HUES6 (cell line): ENCODE results near the gene FBXO47.

Experiments
- H3K27ac ChIP-seq: 2 replicates; pipeline ENCODE4 v1.7.0; 2013; ENCODE audit warnings: low read depth, mild to moderate bottlenecking, low read length, inconsistent platforms
- H3K27me3 ChIP-seq: 2 replicates; pipeline ENCODE4 v1.6.1; 2013; ENCODE audit warnings: low read length; ENCODE audit not compliant: control insufficient read depth, insufficient read depth
- H3K36me3 ChIP-seq: 2 replicates; pipeline ENCODE4 v1.6.1; 2013; ENCODE audit warnings: low read length; ENCODE audit not compliant: control insufficient read depth, insufficient read depth
- H3K4me1 ChIP-seq: 2 replicates; pipeline ENCODE4 v1.6.1; 2013; ENCODE audit warnings: low read length; ENCODE audit not compliant: control insufficient read depth, insufficient read depth
- H3K4me3 ChIP-seq: 2 replicates; pipeline ENCODE4 v1.5.1; 2013; ENCODE audit warnings: low read depth, low read length
- H3K9ac ChIP-seq: one replicate; pipeline ENCODE4 v1.6.1; 2013; ENCODE audit warnings: mild to moderate bottlenecking, low read length
- H3K9me3 ChIP-seq: 2 replicates; pipeline ENCODE4 v1.6.1; 2013; ENCODE audit warnings: low read depth, low read length; ENCODE audit not compliant: control insufficient read depth, insufficient read depth

Gene FBXO47

DNA sequence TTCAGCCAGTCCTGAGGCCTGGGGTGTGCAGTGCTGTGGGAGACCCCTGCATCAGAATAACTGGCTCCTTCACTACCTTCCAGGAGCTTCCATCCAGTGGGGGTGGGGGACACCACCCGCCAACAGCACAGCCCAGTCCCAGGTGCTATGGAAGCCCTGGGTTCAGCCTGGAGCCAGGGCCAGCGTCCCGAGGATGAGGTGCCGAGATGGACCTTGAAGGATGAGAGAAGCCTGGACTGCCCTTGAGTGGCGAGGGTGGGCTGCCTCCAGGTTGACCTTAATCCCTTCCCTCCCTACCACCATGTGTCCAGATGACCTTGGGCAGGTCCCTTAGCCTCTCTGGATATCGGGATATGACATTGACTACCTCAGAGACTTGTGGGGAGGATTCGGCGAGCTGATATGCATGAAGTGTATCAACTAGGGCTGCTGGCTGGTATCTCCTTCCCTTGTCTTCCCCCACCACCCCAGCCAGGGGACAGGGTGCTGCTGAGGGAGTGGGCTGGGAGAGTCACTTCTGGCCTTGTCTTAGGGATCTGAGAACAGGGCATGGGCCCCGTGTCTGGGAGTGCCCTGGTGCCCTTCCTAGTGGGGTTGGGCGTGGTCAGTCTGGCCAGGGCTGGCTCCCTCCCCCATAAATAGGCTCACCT, 56.0 kb downstream of the FBXO47 start:
- Histone ChIP-seq H3K4me3 (no peak overlapping the region), H3K27ac (no peak overlapping the region), H3K27me3 (no peaks in the 10 kb centered on the region), H3K36me3 (peaks cover 49% of the 10 kb centered on the region), H3K9ac (no peak overlapping the region), H3K9me3 (no peaks in the 10 kb centered on the region), H3K4me1 (peaks cover 20% of the 10 kb centered on the region)

DNA sequence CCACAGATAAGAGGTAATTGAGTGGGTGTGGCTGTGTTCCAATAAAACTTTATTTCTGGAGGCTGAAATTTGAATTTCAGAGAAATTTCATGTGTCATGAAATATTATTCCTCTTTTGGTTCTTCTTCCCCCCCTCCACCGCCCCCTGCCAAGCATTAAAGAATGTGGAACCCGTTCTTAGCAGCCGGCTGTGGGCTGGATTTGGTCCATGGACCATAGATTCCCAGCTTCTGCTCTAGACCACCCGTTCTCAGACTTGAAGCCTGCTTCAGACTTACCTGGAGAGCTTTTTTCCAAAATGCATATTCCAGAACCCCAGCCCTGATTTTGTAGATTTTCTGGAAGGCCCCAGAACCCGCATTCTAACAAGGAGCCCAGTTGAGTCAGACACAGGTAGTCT, 56.9 kb downstream of the FBXO47 start:
- Histone ChIP-seq H3K4me1 (peaks cover 20% of the 10 kb centered on the region), H3K27me3 (no peaks in the 10 kb centered on the region), H3K4me3 (no peak overlapping the region), H3K9me3 (no peaks in the 10 kb centered on the region), H3K27ac (no peak overlapping the region), H3K36me3 (peaks cover 42% of the 10 kb centered on the region), H3K9ac (no peak overlapping the region)

DNA sequence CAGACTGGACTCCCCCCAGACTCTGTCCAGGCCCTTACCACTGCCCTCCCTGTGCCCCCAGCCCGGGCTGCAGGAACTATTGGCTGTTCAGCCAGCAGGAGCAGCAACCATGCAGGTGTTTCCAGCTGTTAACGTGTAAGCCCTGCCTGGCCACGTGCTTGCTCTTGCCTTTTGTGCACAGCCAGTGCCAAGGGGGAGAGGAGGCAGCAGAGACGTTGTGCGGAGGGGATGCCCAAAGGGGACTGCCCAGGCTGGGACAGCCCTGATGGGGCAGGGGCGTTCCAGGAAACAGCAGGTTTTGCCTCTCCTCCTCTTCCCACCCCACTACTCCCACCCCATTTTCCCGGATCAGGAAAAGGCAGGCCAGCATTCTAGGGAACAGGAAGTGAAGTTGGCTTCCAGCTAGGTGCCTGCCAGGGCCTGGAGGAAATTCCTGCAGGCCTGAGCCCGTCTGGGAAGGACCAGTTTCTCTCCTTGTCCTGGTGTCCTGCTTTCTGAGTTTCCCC, 58.5 kb downstream of the FBXO47 start:
- Histone ChIP-seq H3K36me3 (peaks cover 40% of the 10 kb centered on the region), H3K27ac (no peak overlapping the region), H3K9ac (no peak overlapping the region), H3K4me3 (no peak overlapping the region), H3K9me3 (no peaks in the 10 kb centered on the region), H3K4me1 (peaks cover 20% of the 10 kb centered on the region), H3K27me3 (no peaks in the 10 kb centered on the region)

DNA sequence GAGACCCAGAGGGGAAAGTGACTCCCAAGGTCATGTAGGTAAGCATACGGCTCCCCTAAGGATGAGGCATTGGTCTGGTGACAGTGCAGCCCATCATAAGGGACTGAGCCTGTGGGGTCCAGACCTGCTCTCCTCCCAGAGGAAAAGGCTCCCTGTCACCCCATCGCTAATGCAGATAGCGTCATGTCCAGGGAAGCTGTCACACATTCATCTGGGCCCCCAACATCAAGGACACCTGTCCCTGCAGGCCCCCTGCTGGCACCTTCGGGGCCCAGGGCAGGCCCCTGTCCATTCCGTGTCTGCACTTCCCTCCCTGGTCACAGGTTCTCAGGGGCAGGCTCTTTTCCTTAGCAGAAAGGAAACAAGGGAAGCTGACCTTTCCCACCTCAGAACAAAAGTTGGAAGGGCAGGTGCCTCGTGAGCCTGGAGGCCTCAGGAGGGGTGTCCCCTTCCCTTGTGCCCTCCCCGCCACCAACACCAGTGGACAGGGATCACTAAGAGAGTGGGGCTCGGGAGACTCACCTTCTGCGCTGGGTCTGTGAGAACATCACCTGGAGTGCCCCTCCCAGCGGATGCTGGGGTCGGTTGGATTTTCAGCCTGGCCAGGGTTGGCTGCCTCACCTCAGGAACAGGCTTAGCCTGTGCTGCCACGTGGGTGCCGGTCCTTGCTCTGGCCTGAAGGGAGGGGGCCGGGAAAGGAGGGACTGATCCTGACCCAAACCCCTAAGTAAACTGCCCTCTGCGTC, 59.1 kb downstream of the FBXO47 start:
- Histone ChIP-seq H3K4me3 (no peak overlapping the region), H3K9me3 (no peaks in the 10 kb centered on the region), H3K36me3 (peaks cover 46% of the 10 kb centered on the region), H3K27ac (no peak overlapping the region), H3K9ac (no peak overlapping the region), H3K27me3 (no peaks in the 10 kb centered on the region), H3K4me1 (peaks cover 20% of the 10 kb centered on the region)

DNA sequence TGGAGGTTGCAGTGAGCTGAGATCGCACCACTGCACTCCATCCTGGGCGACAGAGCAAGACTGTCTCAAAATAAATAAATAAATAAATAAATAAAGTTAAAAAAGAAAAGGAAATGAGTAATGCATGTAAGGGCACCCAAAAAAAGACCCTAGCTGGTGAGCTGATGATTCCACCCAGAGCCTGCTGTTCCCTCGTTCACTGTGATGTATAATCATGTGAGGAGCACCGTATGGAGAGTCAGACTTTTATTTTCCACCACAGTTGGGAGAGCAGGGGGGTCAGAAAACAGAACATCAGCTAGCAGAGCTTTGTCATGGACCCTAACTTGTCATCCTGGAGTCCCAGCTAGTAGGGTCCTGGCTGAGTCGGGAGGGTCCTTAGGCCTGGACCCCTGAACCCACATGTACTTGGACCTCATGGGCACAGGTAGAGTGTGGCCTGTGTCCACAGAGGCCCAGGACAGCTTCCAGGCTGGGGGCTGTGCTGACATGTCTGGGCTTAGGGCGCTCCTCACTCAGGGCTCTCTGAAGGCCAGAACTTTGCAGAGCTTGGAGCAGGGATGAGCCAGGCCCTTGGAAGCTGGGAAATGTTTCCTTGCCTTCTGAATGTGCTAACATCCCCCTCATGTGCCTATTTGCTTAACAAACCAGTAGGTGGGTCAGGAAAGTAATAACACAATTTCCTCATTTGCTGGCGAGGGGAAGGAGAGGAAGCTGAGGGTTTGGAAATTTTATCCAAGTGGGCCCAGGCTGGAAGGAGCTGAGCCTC, 60.6 kb downstream of the FBXO47 start:
- no peak overlapping the region for H3K4me3 ChIP-seq
- no peaks in the 10 kb centered on the region for H3K9me3 ChIP-seq
- H3K27ac ChIP-seq = no peak overlapping the region
- H3K27me3 ChIP-seq = no peaks in the 10 kb centered on the region
- H3K9ac ChIP-seq = no peak overlapping the region
- H3K36me3 ChIP-seq = peaks cover 42% of the 10 kb centered on the region
- H3K4me1 ChIP-seq = peaks cover 20% of the 10 kb centered on the region

- peaks cover 36% of the 10 kb centered on the region for H3K36me3 ChIP-seq
- no peaks in the 10 kb centered on the region for H3K9me3 ChIP-seq
- no peak overlapping the region for H3K4me3 ChIP-seq
- H3K4me1 ChIP-seq = peaks cover 27% of the 10 kb centered on the region
- no peak overlapping the region for H3K9ac ChIP-seq
- H3K27ac ChIP-seq = no peak overlapping the region
- no peaks in the 10 kb centered on the region for H3K27me3 ChIP-seq
Measured at GRCh38 chr17:38905375-38905774, 61.8 kb downstream of the FBXO47 start.

- peaks cover 27% of the 10 kb centered on the region for H3K4me1 ChIP-seq
Measured at GRCh38 chr17:38904892-38905291, 62.3 kb downstream of the FBXO47 start.

DNA sequence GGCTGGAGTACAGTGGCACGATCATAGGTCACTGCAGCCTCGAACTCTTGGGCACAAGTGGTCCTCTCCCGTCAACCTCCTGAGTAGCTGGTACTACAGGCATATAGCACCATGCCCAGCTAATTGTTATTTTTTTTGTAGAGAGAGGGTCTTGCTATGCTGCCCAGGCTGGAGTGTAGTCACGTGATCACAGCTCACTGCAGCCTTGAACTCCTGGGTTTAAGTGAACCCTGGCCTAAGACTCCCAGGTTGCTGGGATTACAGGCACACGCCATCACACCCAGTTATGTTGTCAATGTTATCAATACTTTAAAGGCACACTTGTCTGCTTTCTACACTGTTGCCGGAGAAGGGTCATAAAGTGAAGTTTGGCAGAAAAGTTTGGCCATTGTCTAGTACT, 63.8 kb downstream of the FBXO47 start:
- Histone ChIP-seq H3K9ac (no peak overlapping the region), H3K9me3 (no peaks in the 10 kb centered on the region), H3K36me3 (peaks cover 52% of the 10 kb centered on the region), H3K4me1 (peaks cover 31% of the 10 kb centered on the region), H3K4me3 (no peak overlapping the region), H3K27ac (no peak overlapping the region), H3K27me3 (no peaks in the 10 kb centered on the region)

More at GRCh38 chr17:38904892-38905291, 62.3 kb downstream of the FBXO47 start:
- no peak overlapping the region for H3K4me3 ChIP-seq
- no peak overlapping the region for H3K27ac ChIP-seq
- no peak overlapping the region for H3K9ac ChIP-seq
- H3K36me3 ChIP-seq = peaks cover 37% of the 10 kb centered on the region
- no peaks in the 10 kb centered on the region for H3K27me3 ChIP-seq
- no peaks in the 10 kb centered on the region for H3K9me3 ChIP-seq

GRCh38 chr17:38900978-38901656, 66.1 kb downstream of the FBXO47 start:
- Histone ChIP-seq H3K9me3 (no peaks in the 10 kb centered on the region), H3K4me1 (peaks cover 26% of the 10 kb centered on the region; the same call in 1 of the 2 replicates), H3K36me3 (peaks cover 65% of the 10 kb centered on the region), H3K27ac (0 out of 2 replicates have a peak overlapping the region, but pooled peaks have one; percentile 31), H3K27me3 (no peaks in the 10 kb centered on the region), H3K9ac (no peak overlapping the region), H3K4me3 (no peak overlapping the region; the same call in 1 of the 2 replicates)

DNA sequence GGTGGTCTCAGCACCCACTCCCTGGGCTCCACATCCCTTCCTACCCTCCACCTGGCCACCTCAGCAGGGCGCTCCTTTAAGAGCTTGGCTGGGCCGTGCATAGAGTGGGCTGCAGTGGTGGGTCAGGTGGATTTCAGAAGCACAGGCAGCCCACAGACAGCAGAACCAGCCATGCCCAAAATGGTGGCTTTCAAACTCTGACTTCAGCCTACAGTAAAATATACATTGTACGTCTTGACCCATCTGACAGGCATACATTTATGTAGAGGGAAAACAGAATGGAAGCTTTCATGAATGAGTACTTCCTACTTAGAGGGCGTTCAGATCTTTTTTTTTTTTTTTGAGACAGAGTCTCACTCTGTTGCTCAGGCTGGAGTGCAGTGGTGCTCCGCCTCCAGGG, 67.8 kb downstream of the FBXO47 start:
- Histone ChIP-seq H3K9me3 (no peaks in the 10 kb centered on the region), H3K4me1 (peaks cover 29% of the 10 kb centered on the region; the same call in 1 of the 2 replicates), H3K9ac (no peak overlapping the region), H3K36me3 (peaks cover 62% of the 10 kb centered on the region), H3K27ac (no peak overlapping the region), H3K27me3 (no peaks in the 10 kb centered on the region), H3K4me3 (no peak overlapping the region)
